Muscle of arm (tissue), 12 donors: ENCODE results near the gene UBA6. TPM values are rescaled to one million over a fixed set of nuclear protein-coding genes. Genes with fewer than 3 reads are reported as not detected.
A peak's percentile ranks its signal among the peaks of the same experiment; 100 is the strongest.
"Not testable (repeated sequence)": the region's sequence is repeated elsewhere in the genome, so short reads cannot be mapped to it uniquely, and the experiment has no call there.

Source experiments
- DNase-seq: peaks from one replicate; pipeline ENCODE4 v3.0.0-alpha.2; 2013
- polyA plus RNA-seq, 12 donors: library from polyadenylated mRNA; unstranded; fragments of 120-200 nt; gene quantifications; one replicate each; pipeline ENCODE4 v1.2.1, GENCODE V29; 2013; ENCODE audit not compliant: insufficient read length in 12 of 12

UBA6 gene
- polyA plus RNA-seq, 12 donors = 27.1 to 65.3 (median 47.3) TPM; not detected in 1

- DNase-seq = no peak
These were observed 22.3 kb downstream of the UBA6 start for GRCh38 chr4:67678612-67679011.

DNA sequence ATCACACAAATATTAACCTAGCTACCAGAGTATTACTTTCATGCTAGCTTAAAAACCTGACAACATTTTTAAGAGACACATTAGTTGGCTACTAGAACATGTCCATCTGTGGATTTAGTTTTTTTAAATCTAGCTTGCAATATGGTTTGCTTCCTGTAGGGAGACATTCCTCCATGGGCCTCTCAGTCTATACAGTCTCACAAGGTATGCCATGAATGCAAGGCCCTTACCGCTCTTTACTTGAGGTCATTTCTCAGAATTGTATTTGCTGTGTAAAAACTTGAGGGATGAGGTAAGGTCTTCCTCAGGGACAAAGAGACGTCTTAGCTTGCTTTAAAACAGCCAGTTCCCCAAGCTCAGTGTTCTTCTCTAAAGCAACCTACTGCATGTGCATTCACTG lies 26.9 kb downstream of the UBA6 start:
- no peak for DNase-seq

- DNase-seq = no peak
These were observed 32.6 kb downstream of the UBA6 start for GRCh38 chr4:67668315-67668714.

DNA sequence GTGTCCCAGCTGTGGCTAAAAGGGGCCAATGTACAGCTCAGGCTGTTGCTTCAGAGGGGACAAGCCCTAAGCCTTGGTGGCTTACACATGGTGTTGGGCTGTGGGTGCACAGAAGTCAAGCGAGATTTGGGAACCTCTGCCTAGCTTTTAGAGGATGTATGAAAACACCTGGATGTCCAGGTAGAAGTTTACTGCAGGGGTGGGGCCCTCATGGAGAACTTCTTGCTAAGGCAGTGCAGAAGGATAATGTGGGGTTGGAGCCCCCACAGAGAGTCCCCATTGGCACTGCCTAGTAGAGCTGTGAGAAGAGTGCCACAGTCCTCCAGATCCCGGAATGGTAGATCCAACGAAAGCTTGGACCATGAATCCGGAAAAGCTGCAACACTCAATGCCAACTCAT lies 40.5 kb downstream of the UBA6 start:
- no peak for DNase-seq

DNA sequence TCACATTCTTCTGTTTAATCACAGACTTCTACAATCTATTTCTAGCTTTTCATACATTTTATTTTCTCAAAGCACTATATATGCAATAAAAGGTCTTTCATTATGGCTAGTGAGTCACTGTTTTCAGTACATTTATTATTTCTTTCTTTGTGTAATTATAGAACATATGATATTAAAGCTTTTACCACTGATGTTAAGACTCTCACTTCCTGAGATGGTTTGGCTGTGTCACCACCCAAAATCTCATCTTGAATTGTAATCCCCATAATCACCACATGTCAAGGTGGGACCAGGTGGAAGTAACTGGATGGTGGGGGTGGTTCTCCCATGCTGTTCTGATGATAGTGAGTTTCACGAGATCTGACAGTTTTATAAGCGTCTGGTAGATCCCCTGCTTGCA lies 41.9 kb downstream of the UBA6 start:
- no peak for DNase-seq

GRCh38 chr4:67658302-67658701 lies 42.7 kb downstream of the UBA6 start:
- no peak for DNase-seq

DNA sequence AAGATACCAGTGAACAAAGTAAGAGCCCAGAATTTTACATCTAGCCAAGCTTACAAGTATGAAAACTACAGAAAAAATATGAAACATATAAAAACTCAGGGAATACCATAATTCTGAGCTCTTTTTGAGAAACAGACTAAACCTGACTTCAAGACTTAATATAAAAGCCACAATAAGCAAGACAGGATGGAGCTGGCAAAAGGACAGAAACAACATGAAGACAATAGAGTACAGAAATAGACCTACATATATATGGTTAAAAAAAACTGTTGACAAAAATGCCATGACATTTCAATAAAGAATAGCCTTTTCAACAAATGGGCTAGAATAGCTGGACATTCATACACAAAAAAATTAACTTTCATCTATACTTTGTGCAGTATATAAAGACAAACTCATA lies 49.4 kb downstream of the UBA6 start:
- DNase-seq = no peak

DNA sequence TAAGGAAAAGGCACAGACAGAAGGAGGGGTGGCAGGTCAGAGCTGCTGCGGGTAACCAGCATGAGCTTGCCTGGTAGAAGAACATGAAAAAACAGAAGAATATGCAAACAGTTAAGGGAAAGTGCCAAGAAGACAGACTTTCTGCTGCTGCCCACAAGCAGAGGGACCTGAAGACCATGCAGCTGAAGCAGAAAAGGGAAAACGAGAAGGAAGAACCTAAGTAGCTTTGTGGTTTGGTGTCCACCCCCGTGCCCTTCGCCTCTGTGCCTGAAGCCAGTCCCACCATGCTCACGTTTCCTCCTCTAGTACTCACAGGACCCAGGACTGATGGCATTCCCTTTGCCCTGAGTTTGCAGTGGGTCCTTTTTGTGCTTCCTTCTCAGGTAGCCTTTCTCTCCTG lies 62.8 kb downstream of the UBA6 start:
- no peak for DNase-seq

- DNase-seq = not testable (repeated sequence)
These were observed 64.0 kb downstream of the UBA6 start for GRCh38 chr4:67636978-67637377.

DNA sequence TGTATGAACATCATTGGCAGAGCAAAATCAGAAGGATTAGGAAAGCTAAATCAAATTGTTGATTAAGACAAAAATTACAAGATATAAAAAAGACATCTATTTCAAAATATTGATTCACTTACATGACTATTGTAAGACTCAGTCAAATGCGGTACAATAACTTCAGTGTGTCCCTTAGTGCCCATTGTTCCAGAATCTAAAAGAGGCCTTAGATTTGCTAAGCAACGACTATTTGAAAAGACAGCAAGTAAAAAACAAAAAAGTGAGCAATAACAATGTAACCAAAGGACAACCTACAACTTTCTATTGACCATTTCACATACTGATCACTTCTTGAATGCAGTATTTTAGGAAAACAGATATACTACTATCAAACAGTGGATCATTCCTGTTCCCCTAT lies 65.6 kb downstream of the UBA6 start:
- no peak for DNase-seq

DNA sequence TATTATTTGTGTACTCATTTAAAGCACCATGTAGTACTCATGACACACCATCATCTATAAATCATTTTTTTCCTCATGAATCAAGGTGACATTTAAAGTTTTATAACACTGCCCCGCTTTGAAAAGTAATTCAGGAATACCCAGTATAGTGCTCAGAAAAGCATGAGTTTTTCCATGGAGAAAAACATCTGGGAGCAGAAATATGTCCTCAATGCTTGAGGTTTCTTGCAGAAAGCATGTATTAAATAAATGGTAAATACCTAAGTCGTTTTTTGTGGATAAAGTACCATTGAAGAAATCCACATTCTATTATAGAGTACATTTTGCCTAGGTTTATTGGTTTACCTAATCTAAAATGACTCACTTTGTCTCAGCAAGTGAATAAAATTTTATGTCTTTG lies 66.2 kb downstream of the UBA6 start:
- DNase-seq = no peak

DNA sequence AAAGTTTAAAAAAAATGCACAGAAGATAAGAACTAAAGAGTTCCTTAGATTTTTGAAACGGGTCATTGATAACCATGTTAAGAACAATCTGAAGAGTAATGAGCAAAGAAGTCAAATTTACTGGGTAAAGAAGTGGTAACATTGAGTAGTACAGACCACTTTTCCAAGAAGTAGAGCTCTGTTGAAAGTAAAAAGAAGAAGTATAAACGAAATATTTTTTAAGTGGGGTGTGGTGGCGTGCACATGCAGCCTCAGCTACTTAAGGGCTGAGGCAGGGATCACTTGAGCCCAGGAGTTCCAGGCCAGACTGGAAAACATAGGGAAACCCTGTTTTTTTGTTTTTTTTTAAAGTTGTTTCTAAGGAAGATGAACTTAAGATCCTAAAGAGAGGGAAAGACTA lies 68.5 kb downstream of the UBA6 start:
- DNase-seq = no peak

GRCh38 chr4:67624939-67625338 lies 76.0 kb downstream of the UBA6 start:
- DNase-seq = no peak

GRCh38 chr4:67616478-67616877 lies 84.5 kb downstream of the UBA6 start:
- DNase-seq = no peak

DNA sequence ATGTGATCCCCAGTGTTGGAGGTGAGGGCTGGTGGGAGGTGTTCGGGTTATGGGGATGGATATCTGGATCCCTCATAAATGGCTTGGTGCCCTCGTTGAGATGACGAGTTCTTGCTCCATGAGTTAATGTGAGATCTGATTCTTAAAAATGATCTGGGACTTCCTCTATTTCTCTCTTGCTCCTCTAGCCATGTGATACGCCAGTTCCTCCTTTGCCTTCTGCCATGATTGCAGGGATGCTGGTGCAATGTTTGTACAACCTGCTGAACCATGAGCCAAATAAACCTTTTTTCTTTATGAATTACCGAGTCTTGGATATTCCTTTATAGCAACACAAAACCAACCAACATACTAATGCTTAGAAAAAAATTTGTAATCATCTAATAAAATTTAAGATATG lies 85.8 kb downstream of the UBA6 start:
- DNase-seq = no peak

DNA sequence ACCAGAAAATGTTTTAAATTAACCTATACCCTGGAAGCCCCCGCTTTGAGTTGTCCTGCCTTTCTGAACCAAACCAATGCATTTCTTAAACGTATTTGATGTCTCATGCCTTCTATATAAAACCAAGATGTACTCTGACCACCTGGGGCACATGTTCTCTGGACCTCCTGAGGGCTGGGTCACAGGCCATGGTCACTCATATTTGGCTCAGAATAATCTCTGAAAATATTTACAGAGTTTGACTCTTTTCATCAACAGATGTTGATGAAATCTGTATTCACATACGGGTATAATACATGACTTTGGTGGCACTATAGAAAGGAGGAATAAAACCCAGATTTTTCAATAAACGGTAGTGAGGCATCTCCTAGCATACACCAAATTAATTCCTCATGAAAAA lies 86.8 kb downstream of the UBA6 start:
- no peak for DNase-seq

GRCh38 chr4:67608027-67608426 lies 92.9 kb downstream of the UBA6 start:
- DNase-seq = peak; percentile 15

GRCh38 chr4:67604749-67605148 lies 96.2 kb downstream of the UBA6 start:
- no peak for DNase-seq

- no peak for DNase-seq
These were observed 97.0 kb downstream of the UBA6 start for GRCh38 chr4:67604029-67604381.

DNA sequence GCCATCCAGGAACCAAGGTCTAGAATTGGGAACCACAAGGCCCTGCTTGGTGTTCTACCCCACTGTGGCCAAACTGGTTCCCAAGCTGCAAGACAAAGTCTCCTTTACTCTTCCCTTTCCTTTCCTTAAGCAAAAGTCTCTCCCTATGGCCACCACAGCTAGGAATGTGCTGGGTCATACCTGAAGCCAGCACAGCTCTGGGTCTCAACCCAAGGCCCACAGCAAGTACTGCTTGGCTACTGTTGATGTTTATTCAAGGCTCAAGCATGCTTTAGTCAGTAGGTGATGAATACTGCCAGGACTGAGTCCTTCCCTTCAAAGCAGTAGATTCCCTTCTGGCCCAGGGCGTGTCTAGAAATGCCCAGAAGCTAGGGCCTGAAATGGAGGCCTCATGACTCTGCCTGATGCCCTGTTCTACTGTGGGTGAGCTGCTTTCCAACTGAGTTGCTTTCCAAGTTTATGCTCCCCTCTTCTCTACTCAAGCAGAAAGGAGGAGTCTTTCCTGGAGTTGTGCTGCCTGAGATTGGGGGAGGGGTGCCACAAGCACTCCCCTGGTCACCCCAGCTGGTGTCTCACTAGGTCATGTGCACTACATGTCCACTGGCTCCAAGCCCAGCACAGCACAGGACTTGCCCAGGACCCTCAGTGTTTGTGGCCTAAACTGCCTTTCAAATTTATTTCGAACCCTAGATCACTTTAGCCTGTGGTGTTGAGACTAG lies 97.5 kb downstream of the UBA6 start:
- no peak for DNase-seq

GRCh38 chr4:67593741-67594175 lies 107.2 kb downstream of the UBA6 start:
- no peak for DNase-seq

DNA sequence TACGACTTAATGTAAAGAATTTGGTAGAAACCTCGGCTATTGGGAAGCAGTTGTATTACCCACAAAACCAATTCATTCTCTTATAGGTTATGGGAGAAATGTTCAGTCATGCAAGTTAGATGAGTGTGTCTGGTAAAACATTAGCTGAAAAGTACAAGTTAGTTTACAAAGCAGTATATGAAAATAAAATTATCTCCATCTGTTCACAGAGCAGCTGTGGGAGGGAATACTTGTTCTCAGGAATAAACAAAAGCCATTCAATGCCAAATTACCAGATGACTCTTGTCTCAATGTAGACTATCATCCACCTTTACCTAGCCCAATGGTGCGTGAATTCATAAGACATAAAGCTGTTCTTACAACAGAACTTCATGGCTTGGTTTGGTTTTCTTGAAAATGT lies 113.8 kb downstream of the UBA6 start:
- DNase-seq = no peak

DNA sequence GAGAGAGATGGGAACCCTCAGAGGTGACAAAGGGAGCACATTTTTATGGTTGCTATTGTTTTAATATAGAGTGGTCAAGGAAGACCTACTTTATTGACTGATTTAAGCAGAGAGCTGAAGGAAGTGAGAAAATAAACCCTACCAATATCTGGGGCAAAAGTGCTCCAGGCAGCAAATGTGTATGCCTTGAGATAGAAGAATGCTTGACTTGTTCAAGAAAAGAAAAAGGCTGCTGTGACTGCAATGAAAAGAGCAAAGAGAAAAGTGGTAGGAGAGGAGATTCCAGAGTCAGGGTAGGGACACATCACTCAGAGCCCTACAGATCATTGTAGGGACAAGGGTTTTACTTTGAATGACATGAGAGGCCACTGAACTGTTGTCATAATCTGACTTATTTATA lies 116.5 kb downstream of the UBA6 start:
- DNase-seq = no peak

DNA sequence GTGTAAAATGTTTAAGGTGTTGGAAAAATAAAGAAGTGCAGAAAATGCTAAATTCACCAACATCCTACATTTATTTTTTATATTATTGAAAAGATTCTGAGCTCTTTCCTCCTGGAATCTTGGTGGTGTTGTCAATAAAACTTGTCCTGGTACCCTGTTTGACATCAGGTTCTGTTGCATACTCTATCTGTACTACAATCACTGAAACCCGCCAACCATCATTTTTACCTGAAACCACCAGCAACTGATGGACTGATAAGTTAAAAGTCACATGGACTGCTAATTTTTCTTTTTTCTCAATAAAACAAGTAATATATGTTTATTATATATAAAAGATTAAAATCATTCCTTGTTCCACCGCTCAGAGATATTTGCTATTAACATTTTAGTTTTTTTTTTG lies 119.0 kb downstream of the UBA6 start:
- DNase-seq = no peak
